Activated T-helper 17 cell treated with anti-CD3 and anti-CD28 coated beads, Interleukin-2, amount 50 U/mL, for 72 hours (primary cell): Measurements from ENCODE around the gene TPM2. TPM values are rescaled to one million over a fixed set of nuclear protein-coding genes. Genes with fewer than 3 reads are reported as not detected.

Experiments
- ATAC-seq: fragments of 150-1000 bp; cut with Tn5 transposase; replicated peaks from 2 replicates; pipeline ENCODE4 v1.10.0; 2021; ENCODE audit warnings: mild to moderate bottlenecking, moderate library complexity
- H3K27ac Mint-ChIP-seq: one replicate; pipeline ENCODE4 v1.8.0; 2022; ENCODE audit warnings: mixed read lengths
- H3K27me3 Mint-ChIP-seq: one replicate; pipeline ENCODE4 v1.8.0; 2022; ENCODE audit warnings: mixed read lengths
- H3K36me3 Mint-ChIP-seq: one replicate; pipeline ENCODE4 v1.8.0; 2022; ENCODE audit warnings: low read depth, mild to moderate bottlenecking, mixed read lengths
- H3K4me1 Mint-ChIP-seq: one replicate; pipeline ENCODE4 v1.8.0; 2022; ENCODE audit warnings: mixed read lengths
- H3K4me3 Mint-ChIP-seq: one replicate; pipeline ENCODE4 v1.8.0; 2022; ENCODE audit warnings: mild to moderate bottlenecking, mixed read lengths
- H3K9me3 Mint-ChIP-seq: one replicate; pipeline ENCODE4 v1.8.0; 2022; ENCODE audit warnings: mixed read lengths
- total RNA-seq, 2 donors: library from RNA; stranded (reverse); gene quantifications; one replicate each; pipeline ENCODE4 v1.2.3, GENCODE V29; 2022

The TPM2 gene
- total RNA-seq, 2 donors from 2014 or later, result 4.1 to 6.2 TPM

GRCh38 chr9:35681341-35682002 lies 8.3 kb downstream of the TPM2 start:
- Mint-ChIP-seq H3K27ac (peak overlapping the region; percentile 34), H3K27me3 (no peaks in the 10 kb centered on the region), H3K9me3 (no peaks in the 10 kb centered on the region), H3K36me3 (no peaks in the 10 kb centered on the region), H3K4me1 (peaks cover 1% of the 10 kb centered on the region), H3K4me3 (no peak overlapping the region)
- no peak for ATAC-seq

- no peak overlapping the region for H3K27ac Mint-ChIP-seq
- H3K4me1 Mint-ChIP-seq, result peaks cover 5% of the 10 kb centered on the region
- H3K4me3 Mint-ChIP-seq, result no peak overlapping the region
- no peaks in the 10 kb centered on the region for H3K36me3 Mint-ChIP-seq
- ATAC-seq, result no peak
- no peaks in the 10 kb centered on the region for H3K9me3 Mint-ChIP-seq
- no peaks in the 10 kb centered on the region for H3K27me3 Mint-ChIP-seq
Measured at GRCh38 chr9:35680331-35681105, 9.2 kb downstream of the TPM2 start.

GRCh38 chr9:35679766-35680330 lies 9.9 kb downstream of the TPM2 start:
- Mint-ChIP-seq H3K36me3 (no peaks in the 10 kb centered on the region), H3K9me3 (no peaks in the 10 kb centered on the region), H3K4me3 (no peak overlapping the region), H3K27me3 (no peaks in the 10 kb centered on the region), H3K27ac (no peak overlapping the region), H3K4me1 (peaks cover 5% of the 10 kb centered on the region)
- ATAC-seq, result no peak

- Mint-ChIP-seq H3K4me1 (peaks cover 12% of the 10 kb centered on the region), H3K4me3 (no peak overlapping the region), H3K9me3 (no peaks in the 10 kb centered on the region), H3K36me3 (no peaks in the 10 kb centered on the region), H3K27ac (no peak overlapping the region), H3K27me3 (peaks cover 5% of the 10 kb centered on the region)
- ATAC-seq, result no peak
Measured at GRCh38 chr9:35679091-35679490, 10.6 kb downstream of the TPM2 start.

- Mint-ChIP-seq H3K4me3 (peak overlapping the region; percentile 74), H3K9me3 (no peaks in the 10 kb centered on the region), H3K36me3 (no peaks in the 10 kb centered on the region), H3K4me1 (peaks cover 12% of the 10 kb centered on the region), H3K27ac (peak overlapping the region; percentile 56), H3K27me3 (peaks cover 5% of the 10 kb centered on the region)
- peak; percentile 92 for ATAC-seq
Measured at GRCh38 chr9:35675732-35676392, 13.9 kb downstream of the TPM2 start.

GRCh38 chr9:35675204-35675603 lies 14.5 kb downstream of the TPM2 start:
- H3K4me1 Mint-ChIP-seq, result peaks cover 12% of the 10 kb centered on the region
- H3K9me3 Mint-ChIP-seq, result no peaks in the 10 kb centered on the region
- H3K27ac Mint-ChIP-seq, result no peak overlapping the region
- peak overlapping the region; percentile 74 for H3K4me3 Mint-ChIP-seq
- ATAC-seq, result peak; percentile 10
- H3K36me3 Mint-ChIP-seq, result no peaks in the 10 kb centered on the region
- H3K27me3 Mint-ChIP-seq, result peaks cover 5% of the 10 kb centered on the region

GRCh38 chr9:35674025-35674361 lies 15.7 kb downstream of the TPM2 start:
- H3K36me3 Mint-ChIP-seq, result no peaks in the 10 kb centered on the region
- peak overlapping the region; percentile 1 for H3K27ac Mint-ChIP-seq
- H3K4me1 Mint-ChIP-seq, result peaks cover 12% of the 10 kb centered on the region
- ATAC-seq, result no peak
- peaks cover 5% of the 10 kb centered on the region for H3K27me3 Mint-ChIP-seq
- no peaks in the 10 kb centered on the region for H3K9me3 Mint-ChIP-seq
- H3K4me3 Mint-ChIP-seq, result peak overlapping the region; percentile 45

- Mint-ChIP-seq H3K27me3 (peaks cover 5% of the 10 kb centered on the region), H3K36me3 (no peaks in the 10 kb centered on the region), H3K4me1 (peaks cover 12% of the 10 kb centered on the region)
Measured at GRCh38 chr9:35673132-35674024, 16.3 kb downstream of the TPM2 start, which contains the start of gene CA9. Gene CA9, plus strand, starts transcription at chr9:35673928. Its CDS starts 32 bp downstream, at chr9:35673960.

GRCh38 chr9:35669331-35670145 lies 20.2 kb downstream of the TPM2 start:
- H3K27me3 Mint-ChIP-seq, result peaks cover 3% of the 10 kb centered on the region
- H3K9me3 Mint-ChIP-seq, result no peaks in the 10 kb centered on the region
- ATAC-seq, result no peak
- H3K4me3 Mint-ChIP-seq, result no peak overlapping the region
- no peak overlapping the region for H3K27ac Mint-ChIP-seq
- peaks cover 13% of the 10 kb centered on the region for H3K4me1 Mint-ChIP-seq
- no peaks in the 10 kb centered on the region for H3K36me3 Mint-ChIP-seq

More at GRCh38 chr9:35673132-35674024, 16.3 kb downstream of the TPM2 start, which contains the start of gene CA9:
- peak; percentile 29 for ATAC-seq
- Mint-ChIP-seq H3K27ac (peak within 1 kb of the TSS; percentile 1), H3K4me3 (peak within 1 kb of the TSS; percentile 45), H3K9me3 (no peaks in the 10 kb centered on the region)

GRCh38 chr9:35667939-35668338 lies 21.8 kb downstream of the TPM2 start:
- Mint-ChIP-seq H3K4me1 (peaks cover 20% of the 10 kb centered on the region), H3K4me3 (no peak overlapping the region), H3K36me3 (peaks cover under 1% of the 10 kb centered on the region), H3K9me3 (no peaks in the 10 kb centered on the region), H3K27ac (no peak overlapping the region), H3K27me3 (no peaks in the 10 kb centered on the region)
- ATAC-seq, result no peak

GRCh38 chr9:35666549-35666948 lies 23.2 kb downstream of the TPM2 start:
- H3K4me1 Mint-ChIP-seq, result peaks cover 34% of the 10 kb centered on the region
- H3K27ac Mint-ChIP-seq, result peak overlapping the region; percentile 73
- no peak for ATAC-seq
- no peak overlapping the region for H3K4me3 Mint-ChIP-seq
- H3K36me3 Mint-ChIP-seq, result peaks cover 14% of the 10 kb centered on the region
- H3K9me3 Mint-ChIP-seq, result no peaks in the 10 kb centered on the region
- H3K27me3 Mint-ChIP-seq, result no peaks in the 10 kb centered on the region

- peak overlapping the region; percentile 98 for H3K4me3 Mint-ChIP-seq
- no peaks in the 10 kb centered on the region for H3K27me3 Mint-ChIP-seq
- H3K27ac Mint-ChIP-seq, result peak overlapping the region; percentile 73
- peaks cover 19% of the 10 kb centered on the region for H3K36me3 Mint-ChIP-seq
- peaks cover 35% of the 10 kb centered on the region for H3K4me1 Mint-ChIP-seq
- no peaks in the 10 kb centered on the region for H3K9me3 Mint-ChIP-seq
- no peak for ATAC-seq
Measured at GRCh38 chr9:35666045-35666444, 23.7 kb downstream of the TPM2 start.

- peaks cover 25% of the 10 kb centered on the region for H3K36me3 Mint-ChIP-seq
- H3K4me3 Mint-ChIP-seq, result peak overlapping the region; percentile 98
- H3K9me3 Mint-ChIP-seq, result no peaks in the 10 kb centered on the region
- peaks cover 41% of the 10 kb centered on the region for H3K4me1 Mint-ChIP-seq
- H3K27me3 Mint-ChIP-seq, result no peaks in the 10 kb centered on the region
- H3K27ac Mint-ChIP-seq, result peak overlapping the region; percentile 73
- ATAC-seq, result no peak
Measured at GRCh38 chr9:35665471-35665818, 24.3 kb downstream of the TPM2 start.
